ENCODE results near the gene SLC38A11.

SLC38A11 gene

GRCh38 chr2:164915566-164915965, 39.8 kb downstream of the SLC38A11 start:
- DNase-seq: no peak

DNA sequence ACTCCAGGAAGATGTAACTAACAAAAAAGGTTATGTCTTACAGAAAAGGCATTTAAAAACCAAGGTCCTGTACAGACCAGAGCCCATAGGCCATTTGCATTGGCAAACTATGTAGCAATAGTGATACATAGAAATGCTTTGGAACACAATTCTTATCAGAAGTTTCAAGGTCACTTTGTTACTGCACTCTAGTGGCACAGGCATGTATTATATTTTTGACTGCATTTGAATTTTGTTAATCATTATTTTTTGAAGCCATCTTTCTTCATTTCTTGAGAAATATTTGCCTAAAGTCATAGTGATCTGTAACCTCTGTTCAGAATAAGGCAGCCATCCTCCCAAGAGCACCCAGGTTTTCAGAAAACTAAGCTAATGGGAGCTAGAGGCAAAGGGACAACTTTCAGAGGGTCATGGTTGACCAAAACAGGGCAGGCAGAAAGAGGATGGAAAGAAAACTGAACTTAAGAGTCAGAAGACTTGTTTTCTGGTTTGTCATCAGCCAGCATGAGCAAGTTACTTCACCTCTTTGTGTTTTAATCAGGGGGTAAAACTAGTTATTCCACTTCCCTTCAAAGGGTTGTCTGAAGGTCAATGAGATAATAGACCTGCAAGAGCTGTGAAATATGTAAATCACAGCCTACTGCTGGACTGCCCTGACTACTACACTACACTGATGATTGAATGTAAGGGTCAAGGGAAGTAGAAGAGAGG, 41.5 kb downstream of the SLC38A11 start:
- DNase-seq: no peak

- no peak for DNase-seq
Measured at GRCh38 chr2:164913011-164913410, 42.3 kb downstream of the SLC38A11 start.

DNA sequence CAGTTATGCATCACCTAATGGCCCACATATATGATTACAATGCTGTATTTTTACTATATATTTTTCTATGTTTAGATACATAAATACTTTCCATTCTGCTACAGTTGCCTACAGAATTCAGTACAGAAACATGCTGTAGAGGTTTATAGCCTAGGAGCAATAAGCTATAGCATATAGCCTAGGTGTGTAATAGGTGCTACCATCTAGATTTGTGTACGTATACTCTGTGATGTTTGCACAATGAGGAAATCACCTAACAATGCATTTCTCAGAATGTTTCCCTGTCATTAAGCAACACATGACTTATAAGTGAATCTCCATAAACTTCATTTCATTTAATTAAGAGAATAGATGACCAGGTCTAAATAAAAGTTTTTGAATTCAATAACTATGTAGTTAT, 43.5 kb downstream of the SLC38A11 start:
- no peak for DNase-seq

DNA sequence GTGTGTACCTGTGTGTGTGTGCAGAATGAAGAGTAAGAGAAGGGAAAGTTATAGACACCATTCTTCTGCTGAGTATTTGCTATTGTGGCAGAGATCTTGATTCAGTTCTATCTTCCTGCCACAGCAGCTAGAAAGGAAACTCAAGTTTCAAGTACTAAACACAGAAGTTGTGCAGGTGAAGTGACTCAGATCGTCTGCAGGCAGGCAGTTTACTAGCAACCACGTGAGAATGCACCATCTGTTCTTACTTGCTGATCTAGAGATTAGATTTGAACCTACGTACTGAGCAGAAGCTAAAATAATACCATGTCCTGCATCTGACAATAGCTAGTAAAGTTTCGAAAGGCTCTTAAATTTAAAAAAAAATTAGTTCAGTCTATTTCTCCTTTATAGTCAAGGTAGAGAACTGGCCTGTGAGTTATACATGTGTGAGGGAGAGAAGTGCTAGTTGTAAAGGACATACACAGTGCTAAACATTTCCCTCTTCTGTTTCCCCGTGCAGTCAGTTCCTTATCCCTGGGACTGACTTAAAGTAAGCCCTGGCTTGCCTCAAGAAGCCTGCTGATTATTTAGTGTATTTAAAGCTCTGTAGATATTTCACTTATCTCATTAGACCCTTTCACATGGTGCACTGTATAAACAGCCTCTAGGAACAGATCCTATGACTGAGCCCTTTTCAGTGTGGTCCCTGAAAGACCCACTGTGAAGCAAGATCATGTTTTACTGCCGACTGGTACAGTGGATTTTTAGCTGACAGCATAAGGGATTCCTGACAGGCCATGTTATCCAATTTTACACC, 45.0 kb downstream of the SLC38A11 start:
- peak in 1 of 56 donors; percentile 1 for DNase-seq

GRCh38 chr2:164906947-164907346, 48.4 kb downstream of the SLC38A11 start:
- no peak for DNase-seq

GRCh38 chr2:164905307-164905706, 50.0 kb downstream of the SLC38A11 start:
- no peak for DNase-seq

- peak in 3 of 56 donors; percentile 1 to 7 (median 1) for DNase-seq
Measured at GRCh38 chr2:164903951-164904350, 51.4 kb downstream of the SLC38A11 start.

DNA sequence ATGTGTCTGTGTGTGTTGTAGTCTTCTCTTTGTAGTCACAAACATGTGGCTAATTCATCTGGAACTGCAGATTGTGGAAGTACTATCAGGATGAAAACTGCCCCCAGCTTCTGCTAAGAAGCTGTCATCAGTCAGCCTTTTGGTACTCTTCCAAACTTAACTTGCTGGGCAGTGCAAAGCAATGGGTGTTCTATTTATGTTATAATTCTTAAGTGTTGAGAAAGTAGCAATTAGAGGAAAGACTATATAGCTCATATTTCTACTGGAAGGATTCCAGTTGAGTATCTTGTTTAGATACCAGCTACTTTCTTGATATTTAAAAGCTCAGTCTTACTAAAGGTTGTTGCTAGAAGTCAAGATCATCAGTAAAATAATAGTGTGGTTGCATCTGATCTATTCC, 52.1 kb downstream of the SLC38A11 start:
- no peak for DNase-seq

DNA sequence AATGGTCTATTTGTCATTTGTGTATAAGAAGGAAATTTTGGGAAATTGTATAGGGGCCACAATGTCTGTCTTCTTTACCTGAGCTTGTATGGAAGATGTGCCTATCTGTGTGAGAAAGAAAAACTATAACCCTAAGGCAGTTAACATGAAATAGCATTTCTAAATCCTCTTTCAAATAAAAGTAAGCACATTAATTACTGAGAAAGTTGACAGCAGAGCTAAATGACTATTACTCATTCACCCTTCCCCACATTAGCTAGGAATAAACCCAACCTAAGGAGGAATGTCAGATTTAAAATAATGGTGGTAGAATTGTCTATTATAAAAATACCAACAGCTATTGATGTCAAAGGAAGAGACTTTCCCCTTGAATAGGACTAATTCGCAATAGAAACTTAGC, 56.2 kb downstream of the SLC38A11 start:
- no peak for DNase-seq

DNA sequence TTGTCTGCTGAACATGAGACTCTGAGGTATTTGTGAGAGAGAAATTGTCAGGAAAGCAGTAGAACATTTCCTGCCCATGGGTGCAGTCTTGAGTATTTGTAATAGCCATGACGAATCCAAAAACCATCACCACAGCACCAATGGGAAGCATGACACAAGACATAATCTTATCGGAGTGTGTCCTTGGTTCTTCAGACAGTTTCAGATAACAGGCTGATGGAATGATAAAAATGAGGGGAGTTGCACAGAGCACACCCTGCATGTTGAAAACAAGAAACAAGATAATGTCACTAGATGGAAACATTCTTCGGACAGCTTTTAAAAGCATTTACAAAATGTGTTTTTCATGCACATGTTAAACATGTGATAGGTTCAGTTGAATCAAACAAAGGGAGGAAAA, 56.9 kb downstream of the SLC38A11 start:
- no peak for DNase-seq

DNA sequence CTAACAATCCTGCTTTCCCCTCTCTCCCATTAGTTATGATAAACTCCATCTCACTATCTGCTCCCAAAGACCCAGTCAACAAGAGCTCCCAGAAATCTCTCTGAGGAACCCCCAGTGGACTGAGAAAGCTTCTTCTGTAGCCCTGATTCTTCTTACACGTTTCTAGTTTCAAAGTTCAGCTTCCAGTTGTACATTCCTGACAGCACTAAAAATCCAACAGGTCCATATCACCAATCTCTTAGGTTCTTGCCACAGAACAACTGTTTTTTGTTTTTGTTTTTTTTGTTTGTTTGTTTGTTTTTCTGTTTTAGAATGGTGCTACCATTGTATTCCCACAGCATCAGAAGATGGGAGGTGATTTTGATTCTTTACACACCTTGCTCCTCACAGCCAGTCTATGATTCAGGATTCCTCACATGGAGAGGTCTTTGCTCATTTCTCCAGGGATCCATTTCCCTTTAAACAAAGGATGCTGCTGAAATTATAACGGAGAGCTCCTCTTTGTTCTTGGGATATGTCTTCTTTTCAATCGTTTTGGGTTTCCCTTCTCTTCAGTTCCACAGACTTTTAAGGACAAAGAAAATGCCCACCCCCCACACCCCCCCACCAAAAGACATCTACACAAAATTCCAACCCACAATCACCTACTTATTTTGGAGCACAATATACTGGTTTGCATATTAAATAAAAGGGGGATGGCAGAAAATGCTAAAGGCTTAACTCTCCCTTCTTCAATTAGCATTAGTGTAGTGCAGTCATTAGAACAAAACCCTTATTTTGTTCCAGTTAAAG, 57.7 kb downstream of the SLC38A11 start:
- DNase-seq: no peak

DNA sequence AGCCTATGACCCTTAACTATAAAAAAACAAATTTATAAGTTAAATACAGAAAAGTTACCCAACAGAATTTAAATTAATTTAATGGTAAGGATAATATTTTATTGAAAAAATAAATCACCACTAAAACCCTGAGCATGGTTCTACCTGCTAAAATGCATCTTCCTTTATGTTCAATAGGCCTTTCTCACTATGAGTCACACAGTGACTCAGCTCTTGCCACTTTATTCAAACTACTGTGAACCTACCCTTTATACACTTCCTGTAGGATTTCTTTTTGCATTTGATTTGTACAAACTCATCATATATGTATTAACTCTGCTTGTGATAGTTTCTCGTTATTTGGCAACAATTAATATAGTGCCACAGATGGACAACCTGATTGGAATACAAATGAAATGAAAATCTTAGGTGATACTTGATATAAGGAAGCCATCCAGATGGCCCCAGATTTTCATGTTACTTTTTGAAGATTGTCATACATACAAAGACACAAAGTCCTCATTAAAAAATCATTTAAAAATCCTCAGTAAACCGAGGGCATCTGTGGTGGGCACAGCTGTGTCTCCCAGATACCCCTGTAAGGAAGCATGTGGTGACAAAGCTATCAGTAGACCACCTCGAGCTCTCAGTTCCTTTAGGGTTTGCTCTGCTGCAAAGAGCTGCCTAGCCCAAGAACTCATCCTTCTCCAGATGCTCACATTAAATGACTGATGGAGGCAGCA, 58.5 kb downstream of the SLC38A11 start:
- no peak for DNase-seq

DNA sequence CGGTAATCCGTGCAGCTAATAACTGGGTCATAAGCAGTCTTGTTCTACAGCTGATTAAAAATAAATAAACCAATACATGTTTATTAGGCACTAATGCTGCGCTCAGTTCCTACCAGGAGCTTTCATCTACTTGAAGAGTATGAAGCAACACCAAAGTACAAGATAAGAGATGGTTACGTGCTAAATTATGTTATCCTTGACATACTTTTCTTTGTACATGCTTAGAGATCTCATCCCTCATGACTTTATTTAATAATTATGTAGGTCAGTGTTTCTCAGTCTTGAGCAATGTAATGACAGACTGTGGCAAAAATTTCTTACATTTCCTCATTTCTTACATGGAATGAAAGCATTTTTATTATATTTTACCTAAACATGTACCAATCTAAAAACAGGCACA, 59.1 kb downstream of the SLC38A11 start:
- DNase-seq: no peak

- no peak for DNase-seq
Measured at GRCh38 chr2:164891460-164891859, 63.9 kb downstream of the SLC38A11 start.

GRCh38 chr2:164890544-164890943, 64.8 kb downstream of the SLC38A11 start:
- peak in 2 of 56 donors; percentile 1 to 2 for DNase-seq

GRCh38 chr2:164888592-164888991, 66.7 kb downstream of the SLC38A11 start:
- DNase-seq: no peak

- DNase-seq: no peak
Measured at GRCh38 chr2:164887434-164888144, 67.7 kb downstream of the SLC38A11 start.

- no peak for DNase-seq
Measured at GRCh38 chr2:164882276-164882675, 73.0 kb downstream of the SLC38A11 start.

DNA sequence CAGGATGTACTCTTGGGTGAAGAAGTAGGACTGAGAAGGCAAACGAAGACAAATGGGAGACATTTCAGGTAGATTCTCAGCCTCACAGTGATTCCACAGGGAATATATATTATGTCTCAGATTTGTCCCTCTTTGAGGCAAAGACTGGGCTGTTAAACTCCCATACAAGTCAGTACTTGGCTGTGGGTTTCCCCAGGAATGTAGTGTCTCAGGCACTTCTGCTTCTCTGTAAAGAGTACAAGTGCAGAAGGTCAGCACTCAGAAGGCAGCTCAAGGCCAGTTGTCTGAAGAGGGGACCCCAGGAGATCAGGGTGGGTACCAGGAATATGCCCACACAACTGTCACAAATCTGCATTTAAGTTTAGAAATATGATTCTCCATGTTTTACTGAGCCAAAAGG, 73.8 kb downstream of the SLC38A11 start:
- DNase-seq: no peak

All from amygdala (tissue), 56 donors.